ENCODE results near the gene FTCDNL1. TPM values are rescaled to one million over a fixed set of nuclear protein-coding genes. Genes with fewer than 3 reads are reported as not detected.

FTCDNL1 gene
- total and polyA plus RNA-seq, 2 of the 13 experiments (the other 11 are each of a cell fraction or from before 2014, with no cell fraction given): 0.98 to 1.4 TPM

DNA sequence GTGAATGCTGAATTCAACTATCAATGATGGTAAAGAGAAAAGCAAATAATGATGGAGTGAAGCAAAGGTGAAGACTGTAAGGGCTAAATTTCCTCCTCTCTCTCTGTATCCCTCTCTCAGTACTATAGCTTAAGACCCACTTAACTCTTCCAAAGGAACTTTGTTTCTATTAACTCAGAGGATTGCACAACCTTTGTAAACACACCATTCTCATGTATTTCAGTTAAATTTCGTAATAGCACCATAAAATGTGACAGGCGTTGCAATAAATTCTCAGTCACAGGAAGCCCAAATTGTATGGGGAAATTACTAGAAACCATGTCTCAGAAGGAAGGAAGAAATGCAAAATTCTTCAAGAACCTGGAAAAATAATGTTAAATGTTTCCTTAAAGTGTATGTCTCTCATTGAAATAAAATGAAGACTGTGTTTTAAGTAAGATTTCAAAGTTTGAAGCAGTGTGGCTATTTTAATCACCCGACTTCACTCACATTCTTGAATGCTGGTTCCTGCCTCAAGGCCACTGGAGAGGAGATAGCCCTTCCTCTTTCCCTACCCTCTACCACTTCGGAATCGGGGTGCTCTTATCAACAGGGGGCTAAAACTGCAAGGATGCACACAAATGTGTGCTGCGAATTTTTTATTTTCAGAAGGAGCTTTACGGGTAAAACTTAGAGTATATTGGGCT lies 112.1 kb downstream of the FTCDNL1 start (continued):
- TF ChIP-seq GLI4 (CRISPR knock-in tag; IDR thresholded peaks at IDR 0.05; ENCODE audit: borderline replicate concordance) (no peak), ZNF510 (CRISPR knock-in tag; IDR thresholded peaks at IDR 0.05; ENCODE audit: low read depth) (no peak), HOXA3 (CRISPR knock-in tag; IDR thresholded peaks at IDR 0.05) (no peak), ZNF781 (CRISPR knock-in tag; IDR thresholded peaks at IDR 0.05; ENCODE audit: borderline replicate concordance, not compliant biosample characterization) (no peak), KAT7 (CRISPR knock-in tag; IDR thresholded peaks at IDR 0.05; ENCODE audit: borderline replicate concordance) (no peak), MTA3 (CRISPR knock-in tag; IDR thresholded peaks at IDR 0.05) (no peak), TCF7L2 (IDR thresholded peaks at IDR 0.05; ENCODE audit: low read depth, low read length) (no peak), ZKSCAN5 (CRISPR knock-in tag; IDR thresholded peaks at IDR 0.05) (no peak), ZNF18 (CRISPR knock-in tag; IDR thresholded peaks at IDR 0.05; ENCODE audit: insufficient replicate concordance) (no peak), ZBTB33 (CRISPR knock-in tag; IDR thresholded peaks at IDR 0.05) (no peak), CREM (IDR thresholded peaks at IDR 0.05) (peak; percentile 73), CREM (CRISPR knock-in tag; IDR thresholded peaks at IDR 0.05) (no peak), ZNF460 (CRISPR knock-in tag; IDR thresholded peaks at IDR 0.05; ENCODE audit: borderline replicate concordance) (no peak), ZNF207 (IDR thresholded peaks at IDR 0.05; ENCODE audit: borderline replicate concordance) (no peak), ZNF546 (CRISPR knock-in tag; conservative IDR thresholded peaks at IDR 0.05) (no peak), ESRRA (CRISPR knock-in tag; IDR thresholded peaks at IDR 0.05; ENCODE audit: low read depth) (no peak), PLRG1 (conservative IDR thresholded peaks at IDR 0.05) (no peak), RFX5 (IDR thresholded peaks at IDR 0.05; ENCODE audit: low read depth, low read length) (no peak), ATF2 (CRISPR knock-in tag; IDR thresholded peaks at IDR 0.05) (peak; percentile 85), ERF (CRISPR knock-in tag; IDR thresholded peaks at IDR 0.05) (peak; percentile 67; the same call in 1 of the 2 replicates)
- TF ChIP-seq, protein P1, sequence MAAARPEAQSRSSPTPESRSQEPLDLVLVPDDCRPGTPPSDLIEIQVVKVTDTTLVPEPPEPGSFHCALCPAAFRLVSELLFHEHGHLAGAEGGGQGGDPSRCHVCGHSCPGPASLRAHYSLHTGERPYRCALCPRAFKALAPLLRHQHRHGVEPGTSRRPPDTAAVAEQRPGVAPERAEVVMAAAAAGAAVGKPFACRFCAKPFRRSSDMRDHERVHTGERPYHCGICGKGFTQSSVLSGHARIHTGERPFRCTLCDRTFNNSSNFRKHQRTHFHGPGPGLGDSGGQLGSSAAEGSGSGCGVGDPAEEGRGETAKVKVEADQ (CRISPR knock-in tag; IDR thresholded peaks at IDR 0.05; ENCODE audit: borderline replicate concordance): 0 out of 2 replicates have a peak, but pooled peaks have one; percentile 61
- TF ChIP-seq, protein P2, sequence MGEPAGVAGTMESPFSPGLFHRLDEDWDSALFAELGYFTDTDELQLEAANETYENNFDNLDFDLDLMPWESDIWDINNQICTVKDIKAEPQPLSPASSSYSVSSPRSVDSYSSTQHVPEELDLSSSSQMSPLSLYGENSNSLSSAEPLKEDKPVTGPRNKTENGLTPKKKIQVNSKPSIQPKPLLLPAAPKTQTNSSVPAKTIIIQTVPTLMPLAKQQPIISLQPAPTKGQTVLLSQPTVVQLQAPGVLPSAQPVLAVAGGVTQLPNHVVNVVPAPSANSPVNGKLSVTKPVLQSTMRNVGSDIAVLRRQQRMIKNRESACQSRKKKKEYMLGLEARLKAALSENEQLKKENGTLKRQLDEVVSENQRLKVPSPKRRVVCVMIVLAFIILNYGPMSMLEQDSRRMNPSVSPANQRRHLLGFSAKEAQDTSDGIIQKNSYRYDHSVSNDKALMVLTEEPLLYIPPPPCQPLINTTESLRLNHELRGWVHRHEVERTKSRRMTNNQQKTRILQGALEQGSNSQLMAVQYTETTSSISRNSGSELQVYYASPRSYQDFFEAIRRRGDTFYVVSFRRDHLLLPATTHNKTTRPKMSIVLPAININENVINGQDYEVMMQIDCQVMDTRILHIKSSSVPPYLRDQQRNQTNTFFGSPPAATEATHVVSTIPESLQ (CRISPR knock-in tag; conservative IDR thresholded peaks at IDR 0.05): no peak
- TF ChIP-seq, protein P3, sequence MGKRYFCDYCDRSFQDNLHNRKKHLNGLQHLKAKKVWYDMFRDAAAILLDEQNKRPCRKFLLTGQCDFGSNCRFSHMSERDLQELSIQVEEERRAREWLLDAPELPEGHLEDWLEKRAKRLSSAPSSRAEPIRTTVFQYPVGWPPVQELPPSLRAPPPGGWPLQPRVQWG (CRISPR knock-in tag; IDR thresholded peaks at IDR 0.05; ENCODE audit: borderline replicate concordance, low read depth): no peak
